ENCODE measurements around the gene IBA57. TPM values are rescaled to one million over a fixed set of nuclear protein-coding genes. Genes with fewer than 3 reads are reported as not detected.

Gene IBA57
- total RNA-seq, 1 donor from 2014 or later = 6.9 TPM

DNA sequence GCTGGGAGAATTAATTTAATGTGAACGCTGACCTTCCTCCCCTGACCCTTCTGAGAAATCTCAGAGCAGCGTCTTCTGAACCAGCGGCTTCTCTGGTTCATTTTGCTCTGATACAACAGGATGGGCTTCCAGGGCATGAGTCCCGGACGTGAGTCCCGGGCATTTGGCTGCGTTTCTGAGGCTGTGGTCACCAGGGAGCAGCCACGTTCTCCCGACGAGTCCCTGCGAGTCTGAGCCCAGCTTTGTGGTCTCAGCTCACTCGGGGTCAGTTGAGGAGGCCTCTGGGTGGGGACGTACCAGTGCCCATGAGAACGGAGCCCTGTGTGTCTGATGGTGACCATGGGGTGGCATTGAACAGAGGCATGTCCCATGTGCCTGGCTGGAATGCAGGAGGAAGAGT, 24.6 kb downstream of the IBA57 start:
- no peak for DNase-seq (ENCODE audit: low read depth, low spot score)

DNA sequence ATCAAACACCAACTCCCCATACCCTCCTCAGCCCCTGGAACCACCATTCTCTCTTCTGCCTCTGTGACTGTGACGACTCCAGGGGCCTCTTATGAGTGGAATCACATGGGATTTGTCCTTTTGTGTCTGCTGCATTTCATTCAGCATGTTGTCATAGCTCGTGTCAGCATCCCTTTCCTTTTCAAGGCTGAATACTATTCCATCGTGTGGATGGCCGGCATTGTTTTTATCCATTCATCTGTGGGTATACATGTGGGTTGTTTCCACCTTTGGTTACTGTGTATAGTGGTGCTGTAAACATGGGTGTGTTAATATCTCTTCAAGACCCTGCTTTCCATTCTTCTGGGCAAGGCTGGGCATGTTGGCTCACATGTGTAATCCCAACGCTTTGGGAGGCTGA, 25.2 kb downstream of the IBA57 start:
- no peak for DNase-seq (ENCODE audit: low read depth, low spot score)

DNA sequence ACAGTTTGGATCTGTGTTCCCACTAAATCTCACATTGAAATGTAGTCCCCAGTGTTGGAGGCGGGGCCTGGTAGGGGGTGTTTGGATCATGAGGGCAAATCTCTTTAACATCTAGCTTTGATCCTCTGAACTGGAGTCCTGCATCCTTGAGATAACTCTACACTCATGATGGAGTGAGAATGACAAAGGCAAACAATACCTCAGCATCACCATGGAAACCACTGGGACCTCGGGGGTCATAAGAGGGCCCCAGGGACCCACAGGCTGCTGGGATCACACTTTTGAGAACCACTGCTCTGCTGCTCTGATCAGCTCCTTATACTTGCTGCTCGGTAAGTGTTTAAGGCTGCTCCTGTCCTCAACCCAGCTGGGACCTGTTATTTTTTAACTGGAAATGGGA, 28.8 kb downstream of the IBA57 start:
- no peak for DNase-seq (ENCODE audit: low read depth, low spot score)

DNA sequence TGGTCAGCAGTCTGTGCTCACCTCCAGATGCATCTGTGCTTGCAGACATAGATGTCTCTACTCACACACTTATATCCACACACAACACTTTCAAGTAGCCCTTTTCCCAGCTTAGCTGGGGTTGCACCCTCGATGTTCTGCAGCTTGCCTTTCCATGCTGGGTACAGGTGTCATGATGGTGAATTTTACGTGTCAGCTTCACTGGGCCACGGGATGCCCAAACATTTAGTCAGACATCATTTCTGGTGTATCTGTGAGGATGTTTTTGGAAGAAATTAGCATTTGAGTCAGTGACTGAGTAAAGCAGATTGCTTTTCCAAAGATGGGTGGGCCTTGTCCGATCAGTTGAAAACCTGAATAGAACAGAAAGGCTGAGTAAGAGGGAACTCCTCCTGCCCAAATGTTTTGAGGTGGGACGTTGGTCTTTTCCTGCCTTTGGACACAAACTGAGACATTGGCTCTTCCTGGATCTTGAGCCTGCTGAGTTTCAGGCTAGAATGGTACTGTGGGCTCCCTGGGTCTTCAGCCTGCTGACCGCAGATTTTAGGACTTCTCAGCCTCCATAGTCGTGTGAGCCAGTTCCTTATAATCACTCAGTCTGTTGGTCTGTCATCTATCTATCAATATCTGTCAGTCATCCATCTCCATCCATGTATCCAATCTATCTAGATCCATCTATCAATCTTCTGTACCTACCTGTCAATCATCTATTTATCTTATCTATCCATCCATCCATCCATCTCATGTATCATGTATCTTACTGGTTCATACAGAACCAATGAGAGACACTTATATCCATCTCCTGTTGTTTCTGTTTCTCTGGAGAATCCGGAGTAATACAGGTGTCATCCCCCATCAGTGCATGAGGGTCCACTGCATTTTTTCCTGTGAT, 29.6 kb downstream of the IBA57 start:
- no peak for DNase-seq (ENCODE audit: low read depth, low spot score)

DNA sequence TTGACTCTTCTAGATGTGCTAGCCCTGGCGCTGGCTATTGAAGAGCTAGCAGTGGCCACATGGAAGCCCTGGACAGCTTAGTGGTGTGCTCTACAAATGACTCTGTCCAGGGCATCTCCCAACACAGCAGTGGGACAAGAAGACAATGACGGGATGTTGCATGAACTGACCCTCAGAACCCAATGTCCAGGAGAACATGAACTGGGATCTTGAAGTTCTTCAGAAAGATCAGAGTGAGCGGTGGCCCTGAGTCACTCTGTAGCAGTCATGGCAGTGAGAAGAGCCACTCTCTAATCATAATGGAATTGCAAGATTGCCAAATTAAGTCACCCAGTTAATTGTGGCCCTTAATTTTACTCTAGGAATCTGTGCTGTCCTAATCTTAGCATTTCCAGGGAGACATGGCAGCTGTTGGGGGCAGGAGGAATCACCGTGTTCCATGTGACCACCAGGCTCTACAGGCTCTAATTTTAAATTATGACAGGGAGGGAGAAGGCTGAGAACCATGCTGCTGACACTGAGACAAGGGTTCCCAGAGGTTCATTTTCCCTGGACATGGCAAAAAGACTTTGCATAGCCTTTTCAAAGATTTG, 32.0 kb downstream of the IBA57 start:
- DNase-seq (ENCODE audit: low read depth, low spot score) = no peak

DNA sequence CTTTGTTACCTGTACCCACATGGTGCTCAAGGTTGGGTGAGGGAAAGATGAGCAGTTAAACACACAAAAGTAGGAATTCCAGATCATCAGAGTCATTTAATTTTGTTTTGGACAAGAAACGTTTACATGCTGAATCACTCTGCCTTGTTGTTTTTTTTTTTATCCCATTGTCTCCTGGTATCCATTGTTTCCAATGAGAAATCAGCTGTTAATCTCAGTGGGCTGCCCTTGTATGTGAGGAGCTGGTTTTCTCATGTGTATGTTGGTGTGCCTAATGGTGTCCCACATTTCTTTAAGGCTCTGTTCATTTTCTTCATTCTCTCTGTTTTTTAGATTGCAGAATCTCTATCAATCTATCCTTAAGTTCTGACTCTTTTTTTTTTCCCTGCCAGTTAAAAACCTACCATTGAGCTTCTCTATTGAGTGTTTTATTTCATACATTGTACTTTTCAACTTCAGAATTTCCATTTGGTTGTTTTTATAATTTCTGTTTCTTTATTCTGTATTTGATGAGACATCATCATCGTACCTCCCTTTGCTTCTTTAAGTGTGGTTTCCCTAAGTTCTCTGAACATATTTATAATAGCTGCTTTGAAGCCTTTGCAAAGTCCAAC, 33.5 kb downstream of the IBA57 start:
- DNase-seq (ENCODE audit: low read depth, low spot score) = no peak

DNA sequence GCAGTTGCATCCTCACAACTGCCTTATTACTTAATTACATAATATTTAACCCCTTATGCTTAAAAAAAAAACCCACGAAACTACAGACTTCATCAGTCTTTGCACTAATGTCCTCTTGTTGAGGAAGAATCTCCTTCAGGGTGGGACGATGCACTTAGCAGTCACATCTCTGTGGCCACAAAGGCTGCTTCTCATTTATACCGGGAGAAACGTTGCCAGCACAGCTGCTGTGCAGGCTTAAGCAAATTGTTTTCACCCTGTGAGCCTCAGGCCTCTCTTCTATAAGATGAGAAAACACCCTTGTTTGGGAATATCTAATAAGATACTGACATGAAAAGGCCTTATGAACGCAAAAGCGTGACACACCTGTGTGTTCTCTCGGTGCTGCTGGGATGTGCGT, 39.4 kb downstream of the IBA57 start:
- DNase-seq (ENCODE audit: low read depth, low spot score) = no peak

DNA sequence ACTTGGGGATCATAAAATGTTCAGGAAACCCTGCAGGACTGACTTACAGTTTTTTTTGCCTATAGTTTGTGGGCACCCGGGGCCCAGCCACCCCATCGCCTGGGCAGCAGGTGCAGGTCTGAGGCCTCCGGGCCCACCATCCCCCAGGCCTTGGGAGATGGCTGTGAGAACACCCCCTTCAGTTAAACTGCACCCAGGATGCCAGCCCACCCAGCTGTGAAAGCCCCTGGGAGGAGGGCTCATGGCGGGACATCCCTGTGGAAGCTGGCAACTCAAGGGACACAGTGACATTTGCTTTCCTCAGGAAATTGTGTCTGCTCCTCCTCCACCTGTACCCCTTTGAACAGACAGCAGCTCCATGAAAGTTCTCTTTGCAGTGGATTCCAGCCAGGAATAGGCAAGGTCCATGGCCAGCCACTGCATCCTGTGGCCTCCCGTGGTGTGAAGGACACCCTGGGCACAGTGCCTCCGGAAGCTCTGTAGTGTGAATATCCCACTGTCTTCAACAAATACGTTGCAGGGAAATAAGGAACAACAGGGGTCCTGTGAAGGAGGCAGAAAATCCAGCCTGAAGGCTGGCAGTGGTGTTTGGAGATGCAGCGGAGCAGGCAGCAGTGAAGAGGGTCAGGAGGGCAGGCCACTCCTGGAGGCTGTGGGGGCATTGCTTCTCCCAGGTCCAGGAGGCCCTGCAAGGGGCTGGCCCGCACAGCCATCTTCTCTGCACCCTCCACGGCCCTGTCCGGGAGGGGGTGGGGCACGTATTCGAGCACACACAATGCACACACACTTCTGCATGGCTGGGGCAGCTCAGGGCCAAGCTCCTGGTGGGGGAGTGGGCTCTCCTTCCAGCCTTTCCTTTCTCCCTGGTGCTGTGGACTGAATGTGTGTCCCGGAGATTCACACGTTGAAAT, 40.2 kb downstream of the IBA57 start:
- no peak for DNase-seq (ENCODE audit: low read depth, low spot score)

DNA sequence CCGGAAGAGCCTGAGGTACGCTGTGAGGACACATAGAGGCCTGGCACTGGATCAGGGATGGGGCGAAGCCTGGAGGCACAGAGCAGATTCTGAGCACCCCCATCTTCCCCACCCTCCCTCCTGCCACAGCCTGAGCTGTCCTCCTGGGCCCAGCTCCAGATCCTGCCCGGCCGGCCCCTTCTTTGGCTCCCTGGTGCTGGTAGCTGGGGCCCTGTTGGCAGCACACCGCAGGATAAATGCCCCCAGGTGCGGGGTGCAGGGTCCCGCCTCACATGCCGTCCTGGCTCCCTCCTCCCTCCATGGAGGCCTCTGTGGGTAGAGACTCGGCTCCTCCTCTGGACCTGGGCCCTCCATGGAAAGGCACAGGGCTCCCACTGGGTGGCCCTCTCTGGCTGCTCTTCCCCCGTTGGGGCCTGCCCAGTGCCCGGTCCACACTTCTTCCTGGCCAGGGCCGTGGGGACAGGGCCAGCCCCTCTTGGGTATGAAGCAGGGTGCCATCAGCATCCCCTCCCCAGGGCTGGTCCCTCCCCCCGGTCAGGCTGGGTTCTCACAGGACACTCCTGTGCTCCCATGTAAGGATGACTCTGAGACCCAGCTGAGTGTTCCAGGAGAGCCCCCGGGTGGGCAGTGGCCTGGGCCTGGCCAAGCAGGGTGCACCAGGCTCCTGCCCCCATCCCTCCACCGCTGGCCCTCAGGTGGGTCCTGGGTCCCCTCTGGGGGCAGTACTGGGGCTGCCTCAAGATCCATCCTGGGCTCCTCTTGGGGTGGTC, 41.2 kb downstream of the IBA57 start:
- DNase-seq (ENCODE audit: low read depth, low spot score) = no peak

DNA sequence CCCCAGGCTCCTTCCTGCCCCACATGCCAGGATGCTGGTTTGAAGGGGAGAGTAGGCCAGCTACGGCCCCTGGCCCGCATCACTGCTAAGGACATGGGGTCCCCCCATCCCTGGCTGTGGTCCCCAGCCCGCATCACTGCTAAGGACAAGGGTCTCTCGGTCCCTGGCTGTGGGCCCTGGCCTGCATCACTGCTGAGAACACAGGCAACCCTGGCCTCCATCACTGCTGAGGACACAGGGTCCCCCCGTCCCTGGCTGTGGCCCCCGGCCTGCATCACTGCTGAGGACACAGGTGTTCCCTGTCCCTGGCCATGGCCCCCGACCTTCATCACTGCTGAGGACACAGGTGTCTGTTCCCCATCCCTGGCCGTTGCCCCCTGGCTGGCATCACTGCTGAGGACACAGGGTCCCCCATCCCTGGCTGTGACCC, 41.8 kb downstream of the IBA57 start:
- DNase-seq (ENCODE audit: low read depth, low spot score) = no peak

DNA sequence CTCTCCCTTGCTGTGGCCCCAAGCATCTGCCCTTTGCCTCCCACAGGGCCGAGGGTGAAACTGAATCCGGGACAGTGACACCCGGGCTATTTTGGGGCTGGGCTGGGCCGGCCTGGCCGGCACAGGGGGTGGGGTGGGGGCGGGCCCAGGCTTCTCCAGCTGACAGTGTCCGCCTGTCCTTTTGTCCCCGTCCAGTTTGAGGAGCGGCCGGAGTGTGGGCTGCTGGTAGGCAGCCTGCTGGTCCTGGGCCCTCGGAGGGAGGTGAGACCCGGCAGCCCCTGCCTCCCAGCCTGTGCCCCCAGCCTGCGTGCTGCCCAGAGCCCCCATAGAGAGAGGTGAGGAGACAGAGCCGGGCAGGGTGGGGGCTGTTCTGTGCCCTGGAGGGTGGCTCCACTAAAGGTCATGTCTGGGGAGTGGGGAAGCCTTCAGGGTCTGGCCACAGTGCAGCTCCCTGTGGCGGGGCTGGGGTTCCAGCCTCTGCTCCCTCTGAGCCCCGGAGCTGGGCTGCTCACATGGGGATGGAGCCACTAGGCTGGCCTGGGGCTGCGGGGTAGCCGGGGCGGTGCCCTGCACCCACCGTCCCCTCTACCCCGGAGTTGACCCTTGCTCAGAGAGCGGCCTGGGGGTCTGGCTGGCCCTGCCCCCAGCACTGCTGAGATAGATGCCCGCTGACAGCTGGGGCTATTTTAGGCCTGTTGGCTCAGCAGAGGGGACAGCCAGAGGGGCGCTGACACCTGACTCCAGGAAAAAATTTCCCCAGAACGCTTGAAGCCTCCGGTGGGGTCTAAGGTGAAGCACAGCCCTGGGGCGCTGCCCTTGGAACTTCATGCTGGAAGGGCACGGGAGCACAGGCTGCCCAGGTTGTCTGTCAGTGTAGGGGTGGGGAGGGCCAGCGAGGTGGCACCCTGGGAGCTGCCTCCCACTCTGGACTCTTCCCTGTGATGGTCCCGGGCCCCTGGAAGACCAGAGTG, 42.5 kb downstream of the IBA57 start, which contains the start of gene OBSCN:
Gene OBSCN (plus strand): TSS at position 194 of the 971 bp plus-strand sequence. CDS start 3,740 bp downstream, outside the sequence.
- DNase-seq (ENCODE audit: low read depth, low spot score) = no peak

DNA sequence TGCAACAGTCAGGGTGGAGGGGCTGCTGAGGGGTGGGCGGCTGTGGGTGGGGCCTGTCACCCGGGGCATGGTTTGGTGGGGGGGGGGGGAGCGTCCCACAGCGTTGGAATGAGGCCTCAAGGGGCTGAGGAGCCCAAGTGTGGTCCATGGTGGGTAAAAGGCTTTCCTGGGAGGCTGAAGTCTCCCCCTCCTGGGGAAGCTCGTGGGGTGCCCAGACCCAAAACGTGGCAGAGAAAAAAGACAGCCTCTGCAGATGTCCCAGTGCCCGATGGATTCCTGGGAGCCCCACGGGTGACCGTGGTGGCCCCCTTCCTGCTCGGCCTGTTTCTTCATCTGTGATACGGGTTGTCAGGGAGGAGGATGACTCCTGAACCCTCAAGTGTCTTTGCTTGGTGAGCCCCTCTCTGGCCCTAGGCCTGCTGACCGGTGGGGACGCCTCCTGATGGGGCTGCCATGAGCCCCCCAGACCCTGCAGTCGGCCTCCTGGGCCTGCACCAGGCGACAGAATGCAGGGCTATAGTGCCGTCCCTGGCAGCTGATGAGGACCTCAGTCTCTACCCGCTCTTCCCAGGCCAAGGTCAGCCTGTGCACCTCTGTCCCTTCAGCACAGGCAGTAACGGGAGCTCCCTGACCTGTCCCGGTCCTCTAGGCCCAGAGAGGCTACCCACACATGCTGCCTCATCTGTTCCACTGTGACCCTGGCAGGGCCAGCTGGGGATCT, 43.4 kb downstream of the IBA57 start:
- DNase-seq (ENCODE audit: low read depth, low spot score) = no peak

DNA sequence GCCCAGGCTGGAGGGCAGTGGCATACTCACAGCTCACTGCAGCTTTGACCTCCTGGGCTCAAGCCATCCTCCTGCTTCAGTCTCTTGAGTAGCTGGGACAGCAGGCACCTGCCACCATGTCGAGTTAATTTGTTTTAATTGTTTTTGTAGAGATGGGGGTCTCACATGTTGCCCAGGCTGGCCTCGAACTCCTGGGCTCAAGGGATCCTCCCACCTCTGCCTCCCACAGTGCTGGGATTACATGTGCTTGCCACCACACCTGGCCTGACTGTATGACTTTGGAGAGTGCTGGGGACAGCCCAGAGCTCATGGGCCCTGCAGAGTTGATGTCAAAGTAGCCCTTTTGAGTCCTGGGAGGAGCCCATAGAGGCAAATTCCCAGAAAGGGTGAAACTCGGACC, 44.1 kb downstream of the IBA57 start:
- no peak for DNase-seq (ENCODE audit: low read depth, low spot score)

DNA sequence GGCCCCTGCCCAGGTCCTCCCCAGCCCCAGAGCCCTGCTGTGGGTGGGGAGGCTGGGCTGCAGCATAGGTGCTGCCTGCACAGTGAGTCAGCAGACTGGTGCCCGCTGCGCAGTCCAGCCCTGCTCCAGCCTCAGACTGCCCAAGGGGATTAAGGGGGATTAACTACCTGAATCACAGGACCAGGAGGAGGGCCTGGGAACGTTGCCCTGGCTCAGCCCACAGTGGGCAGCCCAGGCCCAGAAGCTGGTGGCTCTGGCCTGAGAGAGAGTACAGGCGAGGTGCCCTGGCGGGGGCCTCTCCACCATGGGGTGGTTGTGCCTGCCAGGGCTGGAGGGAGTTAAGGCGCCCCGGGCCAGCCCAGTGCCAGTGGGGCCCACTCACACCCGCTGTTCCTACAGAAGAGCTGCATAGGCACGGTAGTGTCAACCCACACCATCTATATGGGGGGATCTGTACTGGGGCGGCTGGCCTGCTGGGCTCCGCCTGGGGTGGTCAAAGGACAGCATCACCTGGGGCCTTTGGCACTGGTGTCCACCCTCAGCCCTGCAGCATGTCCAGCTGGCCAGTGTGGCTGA, 44.6 kb downstream of the IBA57 start:
- DNase-seq (ENCODE audit: low read depth, low spot score) = no peak

DNA sequence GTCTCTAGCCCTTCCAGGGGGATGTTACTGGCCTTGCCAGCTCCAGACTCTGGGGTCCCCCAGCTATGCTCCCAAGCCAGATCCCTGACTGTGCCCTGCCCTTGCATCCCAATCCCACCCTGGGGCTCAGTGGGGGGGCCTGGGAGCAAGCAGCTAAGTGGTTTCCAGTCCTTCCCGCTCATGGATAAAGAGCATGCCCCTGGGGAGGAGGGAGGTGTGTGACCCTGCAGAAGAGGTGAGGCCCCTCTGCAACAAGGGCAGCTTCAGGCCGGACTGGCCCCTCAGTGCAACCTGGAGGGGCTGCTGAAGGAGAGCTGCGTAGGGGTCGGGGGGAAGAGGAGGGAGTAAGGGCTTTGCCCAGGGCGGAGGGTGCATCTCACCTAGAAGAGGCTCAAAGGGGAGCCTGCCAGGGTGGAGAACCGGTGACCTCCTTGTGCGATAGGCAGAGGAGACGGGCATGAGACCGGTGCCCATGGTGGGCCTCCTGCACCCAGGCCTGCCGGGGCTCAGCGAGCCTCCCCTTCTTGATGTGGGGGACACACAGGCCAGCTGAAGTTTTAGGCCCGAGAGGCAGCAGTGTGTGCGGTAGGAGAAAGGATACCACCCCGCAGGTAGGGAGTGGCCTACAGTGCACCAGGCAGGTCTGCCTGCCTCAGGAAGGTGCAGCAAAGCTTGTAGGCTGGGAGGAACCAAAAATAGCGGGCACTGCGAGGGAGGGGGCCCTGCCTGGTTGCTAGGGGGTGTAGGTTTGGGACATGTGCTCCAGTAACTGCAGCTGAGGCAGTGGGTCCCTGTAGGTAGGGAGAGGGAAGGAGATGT, 45.3 kb downstream of the IBA57 start:
- DNase-seq (ENCODE audit: low read depth, low spot score) = no peak

DNA sequence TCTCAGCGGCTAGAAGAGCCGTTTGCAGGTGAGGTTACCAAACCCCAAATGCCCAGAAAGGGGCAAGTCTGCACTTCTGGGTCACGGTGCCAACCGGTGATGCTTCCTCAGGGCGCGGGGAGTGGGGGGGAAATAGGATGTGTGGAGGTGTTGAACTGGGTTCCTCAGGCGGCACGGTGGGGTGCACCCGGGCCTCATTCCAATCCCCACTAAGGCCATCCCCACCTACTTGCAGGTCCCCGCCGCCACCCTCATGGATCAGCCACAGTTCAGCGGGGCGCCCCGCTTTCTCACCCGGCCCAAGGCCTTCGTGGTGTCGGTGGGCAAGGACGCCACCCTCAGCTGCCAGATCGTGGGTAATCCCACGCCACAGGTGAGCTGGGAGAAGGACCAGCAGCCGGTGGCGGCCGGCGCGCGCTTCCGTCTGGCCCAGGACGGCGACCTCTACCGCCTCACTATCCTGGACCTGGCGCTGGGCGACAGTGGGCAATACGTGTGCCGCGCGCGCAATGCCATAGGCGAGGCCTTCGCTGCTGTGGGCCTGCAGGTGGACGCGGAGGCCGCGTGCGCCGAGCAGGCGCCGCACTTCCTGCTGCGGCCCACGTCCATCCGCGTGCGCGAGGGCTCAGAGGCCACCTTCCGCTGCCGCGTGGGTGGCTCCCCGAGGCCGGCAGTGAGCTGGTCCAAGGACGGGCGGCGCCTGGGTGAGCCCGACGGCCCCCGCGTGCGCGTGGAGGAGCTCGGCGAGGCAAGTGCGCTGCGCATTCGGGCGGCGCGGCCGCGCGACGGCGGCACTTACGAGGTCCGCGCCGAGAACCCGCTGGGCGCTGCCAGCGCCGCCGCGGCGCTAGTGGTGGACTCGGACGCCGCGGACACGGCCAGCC, 46.2 kb downstream of the IBA57 start:
- DNase-seq (ENCODE audit: low read depth, low spot score) = no peak
